Pons (tissue), 1 donor: ENCODE data around the gene C1QTNF9B.
A peak's percentile ranks its signal among the peaks of the same experiment; 100 is the strongest.
"Not testable (repeated sequence)": the region's sequence is repeated elsewhere in the genome, so short reads cannot be mapped to it uniquely, and the experiment has no call there.

ENCODE experiments used
- DNase-seq: peaks from one replicate; pipeline ENCODE4 v3.0.0-alpha.2; 2016; ENCODE audit warnings: low spot score

The C1QTNF9B gene

DNA sequence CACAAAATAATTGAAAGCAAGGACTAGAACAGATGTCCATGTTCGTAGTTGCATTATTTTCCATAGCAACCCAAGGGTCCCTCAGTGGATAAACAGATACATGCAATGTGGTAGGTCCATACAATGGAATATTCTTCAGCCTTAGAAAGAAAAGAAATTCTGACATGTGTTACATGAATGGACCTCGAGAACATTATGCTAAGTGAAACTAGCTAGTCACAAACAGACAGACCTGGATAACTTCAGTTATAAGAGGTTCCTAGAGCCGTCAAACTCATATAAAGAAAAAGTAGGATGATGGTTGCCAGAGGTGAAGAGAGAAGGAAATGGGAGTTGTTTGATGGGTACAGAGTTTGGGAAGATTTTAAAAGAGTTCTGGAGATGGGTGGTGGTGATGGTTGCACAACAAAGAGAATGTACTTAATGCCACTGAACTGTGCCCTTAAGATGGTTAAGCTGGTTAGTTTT is at the start of gene C1QTNF9B:
Gene C1QTNF9B, minus strand, starts transcription at position 51 of the 468 bp plus-strand sequence.
- DNase-seq: not testable (repeated sequence)

GRCh38 chr13:23946900-23947299 is 49.6 kb upstream of the C1QTNF9B start:
- DNase-seq: no peak

DNA sequence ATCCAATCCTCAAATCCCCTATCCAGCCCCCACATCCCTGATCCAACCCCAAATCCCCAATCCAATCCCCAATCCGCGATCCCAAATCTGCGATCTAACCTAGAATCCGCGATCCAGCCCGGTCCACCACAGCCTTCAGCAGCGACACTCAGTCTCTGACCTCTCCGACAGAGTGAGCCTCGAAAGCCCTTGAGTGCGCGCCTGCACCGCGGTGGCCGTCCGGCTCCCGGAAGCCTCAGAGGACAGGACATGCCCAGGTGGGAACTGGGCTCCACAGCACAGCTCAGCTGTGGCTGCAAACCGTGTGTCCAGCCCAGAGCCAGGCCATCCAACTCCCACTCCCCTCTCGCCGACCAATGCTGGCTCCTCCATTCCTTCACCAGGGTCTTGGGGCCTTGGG is 48.8 kb upstream of the C1QTNF9B start:
- DNase-seq: no peak

DNA sequence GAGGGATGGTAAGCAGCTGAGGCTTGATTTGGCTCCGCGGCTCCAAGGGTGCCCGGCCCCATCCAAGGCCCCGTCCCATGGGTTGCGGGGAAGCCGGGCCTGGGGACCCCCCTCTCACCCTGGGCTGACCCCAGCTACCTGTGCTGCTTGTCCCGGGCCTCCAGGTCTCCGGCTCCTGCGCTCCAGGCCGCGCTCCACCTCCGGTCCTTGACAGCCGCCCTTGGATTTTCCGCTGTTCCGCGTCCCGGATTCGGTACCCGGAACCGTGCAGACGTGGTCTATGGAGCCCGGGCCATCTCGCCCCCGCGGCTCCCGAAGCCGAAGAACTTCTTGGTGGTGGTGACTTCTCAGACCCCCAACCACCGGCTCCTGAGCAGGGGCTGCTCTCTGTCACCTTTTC is 48.3 kb upstream of the C1QTNF9B start:
- no peak for DNase-seq

DNA sequence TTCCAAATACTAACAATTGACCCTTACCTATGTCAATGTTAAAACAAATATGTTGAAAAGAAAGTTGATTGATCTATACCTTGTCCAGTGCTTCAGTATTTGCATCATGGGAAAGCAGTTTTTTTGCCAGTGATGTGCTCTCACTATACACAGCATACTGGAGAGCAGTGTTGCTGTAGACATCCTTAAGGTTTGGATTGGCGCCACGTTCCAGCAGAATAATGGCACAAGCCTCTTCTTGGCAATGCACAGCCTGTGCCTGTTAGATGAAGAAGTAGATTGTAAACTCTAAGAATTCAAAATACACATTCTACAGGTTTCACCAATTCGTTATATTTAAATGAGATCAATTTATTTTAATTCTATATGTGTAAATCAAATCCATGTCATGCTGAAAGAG is 43.9 kb upstream of the C1QTNF9B start:
- DNase-seq: no peak

- not testable (repeated sequence) for DNase-seq
Observed at GRCh38 chr13:23939666-23940065, 42.4 kb upstream of the C1QTNF9B start.

GRCh38 chr13:23934520-23934919 is 37.2 kb upstream of the C1QTNF9B start:
- DNase-seq: no peak

GRCh38 chr13:23928985-23929384 is 31.7 kb upstream of the C1QTNF9B start:
- DNase-seq: no peak

DNA sequence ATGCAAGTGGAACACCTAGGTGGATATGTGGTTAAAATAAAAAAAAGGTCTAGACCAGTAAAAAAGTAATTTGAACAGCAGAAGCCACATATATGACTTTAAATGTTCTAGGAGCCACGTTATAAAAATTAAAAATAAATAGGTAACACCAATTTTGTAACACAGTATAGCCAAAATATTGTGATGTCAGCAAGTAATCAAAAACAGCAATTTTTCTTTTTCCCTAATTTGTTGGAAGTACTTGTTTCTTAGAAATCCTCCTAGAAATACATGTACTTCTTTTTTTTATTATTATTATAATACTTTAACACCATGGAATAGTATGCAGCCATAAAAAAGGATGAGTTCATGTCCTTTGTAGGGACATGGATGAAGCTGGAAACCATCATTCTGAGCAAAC is 25.7 kb upstream of the C1QTNF9B start:
- no peak for DNase-seq

DNA sequence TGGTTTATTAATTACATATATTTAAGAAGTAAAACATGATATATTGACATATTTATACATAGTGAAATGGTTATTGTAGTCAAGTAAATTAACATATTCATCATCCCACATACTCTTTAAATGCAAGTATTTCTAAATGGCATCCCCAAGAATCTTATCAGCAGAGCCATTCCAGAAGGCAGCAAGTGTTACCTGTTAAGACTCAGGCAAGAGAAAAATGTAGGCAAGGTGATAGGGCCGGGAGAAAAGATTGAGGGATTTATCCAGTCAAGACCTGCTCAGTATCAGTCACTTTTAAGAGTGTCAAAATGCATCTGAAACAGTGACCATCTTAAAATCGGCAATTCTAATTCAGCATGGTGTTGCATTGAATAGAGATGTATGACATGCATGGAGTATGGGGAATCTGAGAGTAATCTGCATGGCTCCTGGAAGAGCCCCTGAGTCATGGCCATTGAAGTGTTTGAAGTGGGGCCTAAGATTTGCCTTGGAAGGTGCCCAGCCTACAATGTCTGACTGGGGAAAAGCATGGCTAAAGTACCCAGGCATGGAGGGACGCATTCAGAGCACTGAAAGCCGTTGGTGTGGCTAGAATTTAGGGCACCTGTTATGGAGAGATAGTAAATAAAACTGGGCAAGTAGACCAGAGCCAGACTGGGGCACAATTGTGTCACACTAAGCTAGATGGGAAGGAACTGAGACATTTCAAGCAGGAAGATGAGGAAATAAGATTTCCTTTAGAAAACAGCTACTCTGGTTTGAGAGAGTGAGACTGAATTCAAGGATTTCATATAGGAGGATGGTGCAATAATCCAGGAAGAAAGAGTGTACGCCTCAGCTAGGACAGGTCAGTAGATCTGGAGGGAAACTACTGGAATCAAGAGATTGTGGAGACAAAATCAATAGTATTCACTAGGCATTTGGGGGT is 25.0 kb upstream of the C1QTNF9B start:
- no peak for DNase-seq

DNA sequence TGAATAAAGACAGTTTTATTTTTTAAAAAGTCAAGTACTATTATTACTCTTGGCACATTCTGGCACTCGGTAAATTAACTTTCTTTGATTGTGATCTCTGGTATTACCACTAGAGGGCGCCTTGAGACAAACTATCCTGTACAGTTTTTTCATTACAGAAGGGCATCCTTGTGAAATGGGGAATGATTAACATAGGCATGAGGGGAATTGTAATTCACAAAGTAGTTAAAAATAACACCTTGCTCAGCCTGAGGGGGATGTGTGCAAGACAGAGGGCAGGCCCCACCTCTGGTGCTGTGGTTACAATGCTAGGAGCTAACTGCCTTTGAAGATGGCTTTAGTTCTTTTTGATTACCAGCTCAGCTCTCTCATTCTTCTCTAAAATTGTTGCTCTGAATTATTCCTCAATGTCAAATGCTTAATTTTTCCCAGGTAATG is 24.2 kb upstream of the C1QTNF9B start:
- peak; percentile 85 for DNase-seq

GRCh38 chr13:23919006-23919405 is 21.7 kb upstream of the C1QTNF9B start:
- no peak for DNase-seq

DNA sequence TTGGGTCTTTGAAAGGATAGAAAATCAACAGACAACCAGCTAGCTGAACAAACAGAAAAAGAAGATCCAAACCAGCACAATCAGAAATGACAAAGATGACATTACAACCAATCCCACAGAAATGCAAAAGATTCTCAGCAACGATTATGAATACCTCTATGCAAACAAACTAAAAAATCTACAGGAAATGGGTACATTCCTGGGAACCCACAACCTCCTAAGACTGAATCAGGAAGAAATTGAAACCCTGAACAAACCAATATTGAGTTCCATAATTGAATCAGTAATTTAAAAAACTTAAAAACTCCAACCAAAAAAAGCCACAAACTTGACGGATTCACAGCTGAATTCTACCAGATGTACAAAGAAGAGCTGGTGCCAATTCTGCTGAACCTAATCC is 20.9 kb upstream of the C1QTNF9B start:
- DNase-seq: no peak

GRCh38 chr13:23915308-23915707 is 18.0 kb upstream of the C1QTNF9B start:
- no peak for DNase-seq

DNA sequence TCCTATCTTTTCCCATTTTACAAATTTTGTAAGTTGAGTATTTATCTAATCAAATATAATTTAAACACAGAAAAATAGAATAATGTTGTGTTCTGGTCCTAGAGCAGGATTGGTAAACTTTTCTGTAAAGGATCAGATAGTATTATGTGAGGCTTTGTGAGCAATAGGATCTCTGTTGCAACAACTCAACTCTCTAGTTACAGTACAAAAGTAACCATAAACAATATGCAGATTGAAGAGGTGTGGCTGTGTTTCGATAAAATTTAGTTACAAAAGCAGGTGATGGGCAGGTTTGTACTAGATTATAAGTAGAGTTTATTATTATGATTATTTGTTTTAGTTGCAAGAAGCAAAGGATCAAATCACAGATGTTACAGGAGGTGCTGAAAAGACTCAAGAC is 15.2 kb upstream of the C1QTNF9B start:
- no peak for DNase-seq

DNA sequence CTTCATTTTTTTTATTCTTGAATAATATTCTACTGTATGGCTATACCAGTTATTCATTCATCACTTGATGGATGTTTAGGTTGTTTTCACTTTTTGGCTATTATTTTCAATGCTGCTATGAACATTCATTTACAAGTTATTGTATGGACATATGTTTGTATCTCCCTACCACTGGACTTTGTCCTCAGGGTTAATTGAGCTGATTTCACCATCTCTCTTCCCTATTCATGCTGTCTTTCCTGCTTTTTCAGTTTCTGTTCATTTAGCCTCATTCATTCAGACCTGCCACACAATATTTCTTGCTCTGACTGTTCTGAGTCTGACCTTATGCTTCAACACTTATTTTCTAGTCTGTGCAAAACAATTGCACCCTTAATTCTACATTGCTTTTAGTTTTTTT is 12.3 kb upstream of the C1QTNF9B start:
- no peak for DNase-seq

GRCh38 chr13:23905766-23906165 is 8.5 kb upstream of the C1QTNF9B start:
- no peak for DNase-seq

DNA sequence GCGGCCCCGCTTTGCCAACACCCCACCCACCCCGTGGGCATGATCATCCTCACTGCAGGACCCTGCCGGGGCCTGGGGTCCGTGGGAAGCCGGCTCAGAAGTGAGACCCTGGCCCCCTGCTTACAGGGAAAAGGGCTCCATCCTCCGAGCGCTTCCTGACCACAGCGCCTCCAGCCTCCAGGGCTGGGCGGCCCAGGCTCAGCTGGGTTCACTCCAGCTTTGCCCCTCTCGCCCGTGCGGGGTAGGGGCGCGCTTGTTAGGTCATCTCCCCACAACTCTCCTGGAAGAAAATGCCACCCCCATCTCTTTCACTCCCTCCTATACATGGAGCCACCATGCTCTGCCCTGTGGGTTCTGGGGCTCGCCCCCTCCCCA is 6.6 kb upstream of the C1QTNF9B start:
- no peak for DNase-seq

GRCh38 chr13:23902975-23903905 is 5.9 kb upstream of the C1QTNF9B start:
- no peak for DNase-seq

DNA sequence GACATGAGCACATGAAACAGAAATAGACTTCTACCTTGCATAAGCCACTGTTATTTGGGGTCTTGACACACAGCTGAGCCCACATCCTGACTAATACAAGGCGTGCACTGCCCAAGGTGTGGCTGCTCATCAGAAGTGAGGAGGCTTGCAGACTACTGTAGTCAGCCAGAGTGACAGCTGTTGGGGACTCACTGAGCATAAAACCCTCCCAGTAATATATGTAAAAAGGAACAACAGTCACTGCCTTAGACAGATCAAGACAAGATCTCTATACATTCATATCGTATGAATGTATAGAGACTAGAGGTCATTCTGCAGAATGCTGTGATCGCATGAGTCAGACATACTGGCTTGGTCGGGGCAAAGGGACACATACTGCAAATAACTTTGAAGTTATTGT is 4.1 kb upstream of the C1QTNF9B start:
- DNase-seq: no peak

DNA sequence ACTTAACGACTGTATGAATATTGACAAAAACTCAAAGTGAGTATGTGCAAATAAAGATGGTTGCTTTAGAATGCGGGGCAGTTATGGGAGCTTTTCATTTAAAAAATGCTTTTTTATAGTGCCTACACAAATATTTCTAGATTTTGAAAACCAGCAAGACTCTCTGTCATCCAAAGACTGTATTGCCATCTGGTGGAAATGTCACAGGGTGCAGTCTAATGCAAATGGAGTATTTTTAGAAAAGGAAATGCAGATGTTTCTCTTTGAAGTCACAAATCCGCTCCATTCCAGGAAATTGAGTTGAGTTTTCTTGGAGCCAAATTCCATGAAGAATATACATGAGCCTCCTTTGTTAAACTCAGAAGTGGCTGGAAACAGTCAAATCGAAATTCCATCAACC is 2.3 kb upstream of the C1QTNF9B start:
- peak; percentile 58 for DNase-seq

GRCh38 chr13:23898101-23898500 is 799 bp upstream of the C1QTNF9B start:
- no peak for DNase-seq

GRCh38 chr13:23894746-23895145 is 2.6 kb downstream of the C1QTNF9B start:
- DNase-seq: not testable (repeated sequence)
